ENCODE data around the gene LARP4. TPM values are rescaled to one million over a fixed set of nuclear protein-coding genes. Genes with fewer than 3 reads are reported as not detected.

LARP4 gene
- total and polyA plus RNA-seq, 2 donors (not counting 3 experiments of a cell fraction or from before 2014, with no cell fraction given), result 8.9 to 69.6 TPM

GRCh38 chr12:50351120-50352043 is 49.3 kb upstream of the LARP4 start:
- POLR2A ChIA-PET, result no interaction called here
- H3K9me1 ChIP-seq (replicated peaks; ENCODE audit: control insufficient read depth, extremely low read depth, insufficient read depth, low read length), result no peaks in the 10 kb centered on the region
- H2AFZ ChIP-seq (ENCODE audit: low read depth, low read length), result no peak overlapping the region
- H3K27ac ChIP-seq (ENCODE audit: insufficient read depth, low read depth, low read length), result no peak overlapping the region
- TF ChIP-seq, protein P1, sequence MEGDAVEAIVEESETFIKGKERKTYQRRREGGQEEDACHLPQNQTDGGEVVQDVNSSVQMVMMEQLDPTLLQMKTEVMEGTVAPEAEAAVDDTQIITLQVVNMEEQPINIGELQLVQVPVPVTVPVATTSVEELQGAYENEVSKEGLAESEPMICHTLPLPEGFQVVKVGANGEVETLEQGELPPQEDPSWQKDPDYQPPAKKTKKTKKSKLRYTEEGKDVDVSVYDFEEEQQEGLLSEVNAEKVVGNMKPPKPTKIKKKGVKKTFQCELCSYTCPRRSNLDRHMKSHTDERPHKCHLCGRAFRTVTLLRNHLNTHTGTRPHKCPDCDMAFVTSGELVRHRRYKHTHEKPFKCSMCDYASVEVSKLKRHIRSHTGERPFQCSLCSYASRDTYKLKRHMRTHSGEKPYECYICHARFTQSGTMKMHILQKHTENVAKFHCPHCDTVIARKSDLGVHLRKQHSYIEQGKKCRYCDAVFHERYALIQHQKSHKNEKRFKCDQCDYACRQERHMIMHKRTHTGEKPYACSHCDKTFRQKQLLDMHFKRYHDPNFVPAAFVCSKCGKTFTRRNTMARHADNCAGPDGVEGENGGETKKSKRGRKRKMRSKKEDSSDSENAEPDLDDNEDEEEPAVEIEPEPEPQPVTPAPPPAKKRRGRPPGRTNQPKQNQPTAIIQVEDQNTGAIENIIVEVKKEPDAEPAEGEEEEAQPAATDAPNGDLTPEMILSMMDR (IDR thresholded peaks at IDR 0.05; ENCODE audit: extremely low read depth in 1 of 2, insufficient read depth in 1 of 2, low read depth in 1 of 2, low read length in 2 of 2), result no peak
- TF ChIP-seq GATA2 (IDR thresholded peaks at IDR 0.05; ENCODE audit: insufficient read depth, insufficient read length, low read depth, low read length) (no peak), POLR2AphosphoS5 (IDR thresholded peaks at IDR 0.05; ENCODE audit: insufficient read depth, low read depth, low read length) (no peak), FOS (IDR thresholded peaks at IDR 0.05; ENCODE audit: borderline replicate concordance, insufficient read depth, low read length) (no peak), JUN (IDR thresholded peaks at IDR 0.05; ENCODE audit: borderline replicate concordance, insufficient read depth, insufficient read length, low read depth) (no peak), EZH2 (IDR thresholded peaks at IDR 0.05; ENCODE audit: borderline replicate concordance, low read depth, low read length, severe bottlenecking) (no peak), MAX (IDR thresholded peaks at IDR 0.05; ENCODE audit: insufficient read depth, insufficient read length) (no peak), MYC (IDR thresholded peaks at IDR 0.05; ENCODE audit: low read depth, low read length) (no peak)
- peaks cover 2% of the 10 kb centered on the region for H3K4me1 ChIP-seq (ENCODE audit: control insufficient read depth, extremely low read depth, insufficient read depth, low read length)
- CTCF ChIA-PET, result interaction anchor here (0.8 kb wide), 1 partner anchor 129 kb away, joined by 3 read pairs; no protein-coding TSS in a partner anchor
- H3K79me2 ChIP-seq (ENCODE audit: control insufficient read depth, insufficient read depth, low read length), result no peaks in the 10 kb centered on the region
- no TSS peak for BruUV-seq (replicated peaks)
- H3K36me3 ChIP-seq (ENCODE audit: control insufficient read depth in 2 of 2, extremely low read depth in 1 of 2, insufficient read depth in 2 of 2, low read length in 2 of 2), result no peaks in the 10 kb centered on the region
- no peaks in the 10 kb centered on the region for H4K20me1 ChIP-seq (replicated peaks; ENCODE audit: control insufficient read depth, extremely low read depth, insufficient read depth, low read length)
- no peak overlapping the region for H3K4me2 ChIP-seq (ENCODE audit: insufficient read depth, low read length)
- no peak overlapping the region for H3K9ac ChIP-seq (replicated peaks; ENCODE audit: extremely low read depth, insufficient read depth, low read length)
- no peaks in the 10 kb centered on the region for H3K9me3 ChIP-seq (replicated peaks; ENCODE audit: control insufficient read depth, insufficient read depth, low read length)
- DNase-seq (ENCODE audit: low read depth, low spot score) (no peak), FAIRE-seq (no peak)
- H3K4me3 ChIP-seq (replicated peaks in 1 of 3; ENCODE audit: insufficient read depth in 1 of 3, low read depth in 1 of 3, low read length in 3 of 3), result no peak overlapping the region
- no peaks in the 10 kb centered on the region for H3K27me3 ChIP-seq (ENCODE audit: control insufficient read depth in 2 of 2, insufficient read depth in 2 of 2, low read length in 2 of 2)
- dilution Hi-C loops (cut with MboI; ENCODE audit: extremely low pct_ligation_motif_present, low sequenced_read_pairs), result no loop called here
- intact Hi-C loops (cut with micrococcal nuclease), result no loop called here
